Kidney epithelial cell (primary cell): ENCODE measurements around the gene TPCN2. TPM values are rescaled to one million over a fixed set of nuclear protein-coding genes. Genes with fewer than 3 reads are reported as not detected.
A peak's percentile ranks its signal among the peaks of the same experiment; 100 is the strongest.

Source experiments
- DNase-seq: peaks from one replicate; pipeline ENCODE4 v3.0.0-alpha.2; 2010; ENCODE audit warnings: low read depth
- H3K27me3 ChIP-seq: 2 replicates; pipeline ENCODE4 v1.6.0; 2011; ENCODE audit warnings: low read length; ENCODE audit not compliant: control insufficient read depth, insufficient read depth
- H3K36me3 ChIP-seq: 2 replicates; pipeline ENCODE4 v1.5.1; 2011; ENCODE audit warnings: low read length; ENCODE audit not compliant: control insufficient read depth, insufficient read depth
- H3K4me3 ChIP-seq: 2 replicates; pipeline ENCODE4 v1.5.1; 2011; ENCODE audit warnings: low read depth, mild to moderate bottlenecking, control low read depth, low read length
- total RNA-seq: library from RNA; depleted of rRNA; stranded (reverse); fragments of >200 nt; gene quantifications from 2 replicates; pipeline ENCODE4 v1.2.3, GENCODE V29; 2015
- TF ChIP-seq, protein P1 (sequence below): IDR thresholded peaks from 2 replicates; pipeline ENCODE4 v1.5.1; 2011; ENCODE audit warnings: mild to moderate bottlenecking, moderate library complexity, low read length, control low read depth, inconsistent platforms; ENCODE audit not compliant: insufficient read depth, poor library complexity, severe bottlenecking

Gene TPCN2
- total RNA-seq, 1 donor from 2014 or later = 8.9 TPM

DNA sequence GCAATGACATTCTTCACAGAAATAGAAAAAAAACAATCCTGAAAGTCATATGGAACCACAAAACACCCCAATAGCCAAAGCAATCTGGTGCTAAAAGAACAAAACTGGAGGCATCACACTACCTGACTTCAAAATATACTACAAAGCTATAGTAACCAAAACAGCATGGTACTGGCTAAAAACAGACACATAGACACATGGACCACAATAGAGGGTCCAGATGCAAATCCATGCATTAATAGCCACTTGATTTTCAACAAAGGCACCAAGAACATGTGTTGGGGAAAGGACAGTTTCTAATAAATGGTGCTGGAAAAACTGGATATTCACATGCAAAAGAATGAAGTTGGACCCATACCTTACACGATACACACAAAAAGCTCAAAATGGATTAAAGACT lies 79.2 kb downstream of the TPCN2 start:
- no peak for DNase-seq

DNA sequence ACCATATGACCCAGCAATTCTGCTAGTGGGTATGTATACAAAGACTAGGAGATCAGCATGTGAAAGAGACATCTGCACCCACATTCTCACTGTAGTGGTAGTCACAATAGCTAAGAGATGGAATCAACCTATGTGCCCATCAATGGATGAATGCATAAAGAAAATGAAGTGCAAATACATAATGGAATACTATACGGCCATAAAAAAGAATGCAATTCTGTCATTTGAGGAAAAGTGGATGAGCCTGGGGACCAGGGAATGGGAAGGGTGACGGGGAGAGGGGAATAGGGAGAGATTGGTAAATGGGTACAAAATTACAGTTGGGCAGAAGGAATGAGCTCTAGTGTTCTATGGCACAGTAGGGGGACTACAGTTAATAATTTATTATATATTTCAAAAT lies 80.3 kb downstream of the TPCN2 start:
- Histone ChIP-seq H3K36me3 (no peaks in the 10 kb centered on the region), H3K27me3 (no peaks in the 10 kb centered on the region), H3K4me3 (no peak overlapping the region)
- TF ChIP-seq, protein P1, sequence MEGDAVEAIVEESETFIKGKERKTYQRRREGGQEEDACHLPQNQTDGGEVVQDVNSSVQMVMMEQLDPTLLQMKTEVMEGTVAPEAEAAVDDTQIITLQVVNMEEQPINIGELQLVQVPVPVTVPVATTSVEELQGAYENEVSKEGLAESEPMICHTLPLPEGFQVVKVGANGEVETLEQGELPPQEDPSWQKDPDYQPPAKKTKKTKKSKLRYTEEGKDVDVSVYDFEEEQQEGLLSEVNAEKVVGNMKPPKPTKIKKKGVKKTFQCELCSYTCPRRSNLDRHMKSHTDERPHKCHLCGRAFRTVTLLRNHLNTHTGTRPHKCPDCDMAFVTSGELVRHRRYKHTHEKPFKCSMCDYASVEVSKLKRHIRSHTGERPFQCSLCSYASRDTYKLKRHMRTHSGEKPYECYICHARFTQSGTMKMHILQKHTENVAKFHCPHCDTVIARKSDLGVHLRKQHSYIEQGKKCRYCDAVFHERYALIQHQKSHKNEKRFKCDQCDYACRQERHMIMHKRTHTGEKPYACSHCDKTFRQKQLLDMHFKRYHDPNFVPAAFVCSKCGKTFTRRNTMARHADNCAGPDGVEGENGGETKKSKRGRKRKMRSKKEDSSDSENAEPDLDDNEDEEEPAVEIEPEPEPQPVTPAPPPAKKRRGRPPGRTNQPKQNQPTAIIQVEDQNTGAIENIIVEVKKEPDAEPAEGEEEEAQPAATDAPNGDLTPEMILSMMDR = no peak
- no peak for DNase-seq

More for the DNA sequence above, 79.2 kb downstream of the TPCN2 start:
- TF ChIP-seq, protein P1 = no peak
- Histone ChIP-seq H3K4me3 (no peak overlapping the region), H3K36me3 (no peaks in the 10 kb centered on the region), H3K27me3 (no peaks in the 10 kb centered on the region)

- Histone ChIP-seq H3K27me3 (no peaks in the 10 kb centered on the region), H3K4me3 (no peak overlapping the region), H3K36me3 (no peaks in the 10 kb centered on the region)
- TF ChIP-seq, protein P1 = no peak
- DNase-seq = no peak
Observed at GRCh38 chr11:69129647-69130046, 80.9 kb downstream of the TPCN2 start.

DNA sequence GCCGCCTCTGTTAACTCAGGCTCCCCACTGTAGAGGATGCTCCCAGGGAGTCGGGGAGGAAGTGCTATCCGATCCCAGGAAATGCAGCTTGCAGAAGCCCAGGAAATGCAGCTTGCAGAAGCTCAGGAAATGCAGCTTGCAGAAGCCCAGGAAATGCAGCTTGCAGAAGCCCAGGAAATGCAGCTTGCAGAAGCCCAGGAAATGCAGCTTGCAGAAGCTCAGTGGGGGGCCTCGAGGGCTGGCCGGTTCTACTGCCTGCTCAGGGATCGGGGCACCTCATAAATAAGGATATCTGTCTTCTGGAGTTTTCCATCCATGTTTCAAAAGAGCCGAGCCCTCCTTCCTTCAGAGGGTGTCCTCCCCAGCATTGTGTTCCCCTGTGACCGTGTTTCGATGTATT lies 81.9 kb downstream of the TPCN2 start:
- DNase-seq = no peak
- Histone ChIP-seq H3K27me3 (no peaks in the 10 kb centered on the region), H3K4me3 (no peak overlapping the region), H3K36me3 (no peaks in the 10 kb centered on the region)
- TF ChIP-seq, protein P1 = no peak

DNA sequence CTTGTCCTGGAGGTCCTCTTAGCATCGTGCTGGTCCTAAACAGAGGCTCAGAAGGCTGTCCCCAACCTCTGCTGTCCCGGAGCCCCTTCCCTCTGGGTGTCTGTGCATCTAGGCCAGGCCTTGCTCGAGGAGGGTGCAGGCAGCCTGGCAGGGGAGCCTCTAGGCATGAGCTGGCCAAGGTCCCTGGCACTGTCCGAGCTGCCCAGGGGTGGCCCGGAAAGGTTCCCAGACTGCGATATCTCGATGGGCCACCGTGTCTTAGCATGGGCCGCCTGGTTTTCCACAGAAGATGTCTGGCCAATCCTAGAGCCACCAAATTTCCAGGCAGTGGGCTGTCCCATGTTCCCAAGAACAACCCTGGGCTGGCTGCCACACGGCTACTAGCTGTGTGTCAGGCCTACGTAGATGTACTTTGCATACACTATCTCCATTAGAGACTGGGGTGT lies 82.4 kb downstream of the TPCN2 start:
- H3K4me3 ChIP-seq = no peak overlapping the region
- DNase-seq = no peak
- H3K27me3 ChIP-seq = no peaks in the 10 kb centered on the region
- TF ChIP-seq, protein P1 = no peak
- H3K36me3 ChIP-seq = no peaks in the 10 kb centered on the region

- H3K4me3 ChIP-seq = no peak overlapping the region
- TF ChIP-seq, protein P1 = peak; percentile 86
- no peaks in the 10 kb centered on the region for H3K36me3 ChIP-seq
- no peaks in the 10 kb centered on the region for H3K27me3 ChIP-seq
- peak; percentile 53 for DNase-seq
Observed at GRCh38 chr11:69131644-69132300, 83.0 kb downstream of the TPCN2 start.
